Parathyroid adenoma (tissue), 2 donors: ENCODE results near the gene DDB1.

Experiments used
- H2AFZ ChIP-seq: fragments of 300-600 bp; sonication (generic); one replicate; pipeline ENCODE4 v1.7.0; 2017; ENCODE audit warnings: antibody characterized with exemption, mild to moderate bottlenecking
- H3K27ac ChIP-seq: fragments of 300-600 bp; sonication (generic); one replicate; pipeline ENCODE4 v1.7.0; 2017
- H3K27me3 ChIP-seq: fragments of 300-600 bp; sonication (generic); one replicate; pipeline ENCODE4 v1.7.0; 2017; ENCODE audit warnings: low read length; ENCODE audit not compliant: control insufficient read depth, insufficient read depth
- H3K36me3 ChIP-seq: fragments of 300-600 bp; sonication (generic); one replicate; pipeline ENCODE4 v1.7.0; 2017; ENCODE audit warnings: low read length; ENCODE audit not compliant: control insufficient read depth, insufficient read depth
- H3K4me1 ChIP-seq: fragments of 300-600 bp; sonication (generic); one replicate; pipeline ENCODE4 v1.7.0; 2017; ENCODE audit warnings: control low read depth
- H3K4me2 ChIP-seq: fragments of 300-600 bp; sonication (generic); one replicate; pipeline ENCODE4 v1.7.0; 2017; ENCODE audit warnings: low read length
- H3K4me3 ChIP-seq: fragments of 300-600 bp; sonication (generic); one replicate; pipeline ENCODE4 v1.7.0; 2017; ENCODE audit warnings: low read depth, low read length
- H3K79me2 ChIP-seq: fragments of 300-600 bp; sonication (generic); one replicate; pipeline ENCODE4 v1.7.0; 2017; ENCODE audit warnings: control low read depth
- H3K9ac ChIP-seq: fragments of 300-600 bp; sonication (generic); one replicate; pipeline ENCODE4 v1.7.0; 2017; ENCODE audit warnings: mild to moderate bottlenecking
- H3K9me3 ChIP-seq: fragments of 300-600 bp; sonication (generic); one replicate; pipeline ENCODE4 v1.7.0; 2017; ENCODE audit warnings: low read length; ENCODE audit not compliant: control insufficient read depth
- TF ChIP-seq, protein P1 (sequence below): fragments of 300-600 bp; sonication (generic); IDR thresholded peaks from one replicate; pipeline ENCODE4 v1.7.0; 2017; ENCODE audit warnings: antibody characterized with exemption, mild to moderate bottlenecking
- donor health status: primary hyperparathyroidism.

DDB1 gene

DNA sequence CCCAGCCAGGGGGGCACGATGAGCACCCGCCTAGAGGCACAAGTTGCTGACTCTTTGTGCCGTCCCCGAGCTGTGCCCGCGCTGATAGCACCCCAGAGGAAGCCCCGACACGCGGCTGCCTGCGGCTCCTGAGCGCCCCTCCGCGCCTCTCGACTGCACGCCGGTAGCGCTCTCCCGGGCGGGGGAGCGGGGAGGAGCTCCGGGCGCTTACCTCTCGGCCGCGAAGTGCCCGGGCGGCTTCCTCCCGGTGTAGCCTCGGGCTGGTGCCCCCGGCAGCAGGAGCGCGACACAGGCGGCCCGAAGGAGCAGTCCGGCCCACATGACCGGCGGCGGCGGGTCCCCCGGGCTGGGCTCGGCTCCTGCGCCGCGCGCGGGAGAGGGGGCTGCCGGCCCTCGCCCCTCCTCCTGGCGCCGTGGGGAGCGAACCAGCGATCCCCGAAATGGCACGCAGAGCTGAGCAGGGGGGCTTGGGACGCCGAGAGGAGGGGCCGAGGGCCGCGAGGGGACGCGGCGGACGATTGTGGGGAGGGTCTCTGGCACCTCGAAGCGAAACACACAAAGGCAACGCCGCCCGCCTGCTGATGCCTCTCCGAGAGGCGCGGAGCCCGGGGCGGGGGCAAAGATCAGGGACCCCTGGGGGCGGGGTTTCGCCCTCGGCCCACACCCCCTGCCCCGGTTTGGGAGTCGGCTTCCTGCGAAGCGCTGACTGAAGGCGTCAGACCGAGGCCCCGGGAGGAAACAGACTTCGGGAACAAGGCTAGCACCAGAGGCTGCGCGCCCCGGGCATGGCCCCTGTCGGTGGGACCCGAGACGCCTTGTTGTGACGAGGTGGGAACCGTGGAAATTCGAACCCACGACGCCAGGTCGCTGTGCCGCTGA, 37.9 kb downstream of the DDB1 start, which contains the start of gene VWCE:
TSS of gene VWCE (minus strand) at position 600 of the 879 bp plus-strand sequence. CDS start at position 321, 279 bp downstream.
- H3K36me3 ChIP-seq = no peaks in the 10 kb centered on the region
- no peak within 1 kb of the TSS for H3K27ac ChIP-seq
- H3K4me1 ChIP-seq = no peaks in the 10 kb centered on the region
- TF ChIP-seq, protein P1, sequence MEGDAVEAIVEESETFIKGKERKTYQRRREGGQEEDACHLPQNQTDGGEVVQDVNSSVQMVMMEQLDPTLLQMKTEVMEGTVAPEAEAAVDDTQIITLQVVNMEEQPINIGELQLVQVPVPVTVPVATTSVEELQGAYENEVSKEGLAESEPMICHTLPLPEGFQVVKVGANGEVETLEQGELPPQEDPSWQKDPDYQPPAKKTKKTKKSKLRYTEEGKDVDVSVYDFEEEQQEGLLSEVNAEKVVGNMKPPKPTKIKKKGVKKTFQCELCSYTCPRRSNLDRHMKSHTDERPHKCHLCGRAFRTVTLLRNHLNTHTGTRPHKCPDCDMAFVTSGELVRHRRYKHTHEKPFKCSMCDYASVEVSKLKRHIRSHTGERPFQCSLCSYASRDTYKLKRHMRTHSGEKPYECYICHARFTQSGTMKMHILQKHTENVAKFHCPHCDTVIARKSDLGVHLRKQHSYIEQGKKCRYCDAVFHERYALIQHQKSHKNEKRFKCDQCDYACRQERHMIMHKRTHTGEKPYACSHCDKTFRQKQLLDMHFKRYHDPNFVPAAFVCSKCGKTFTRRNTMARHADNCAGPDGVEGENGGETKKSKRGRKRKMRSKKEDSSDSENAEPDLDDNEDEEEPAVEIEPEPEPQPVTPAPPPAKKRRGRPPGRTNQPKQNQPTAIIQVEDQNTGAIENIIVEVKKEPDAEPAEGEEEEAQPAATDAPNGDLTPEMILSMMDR = no peak
- no peaks in the 10 kb centered on the region for H3K27me3 ChIP-seq
- no peaks in the 10 kb centered on the region for H3K9me3 ChIP-seq
- no peaks in the 10 kb centered on the region for H3K79me2 ChIP-seq
- H3K9ac ChIP-seq = no peak within 1 kb of the TSS
- H3K4me3 ChIP-seq = peak within 1 kb of the TSS; percentile 44
- peak within 1 kb of the TSS; percentile 69 for H3K4me2 ChIP-seq
- H2AFZ ChIP-seq = peak within 1 kb of the TSS; percentile 62

DNA sequence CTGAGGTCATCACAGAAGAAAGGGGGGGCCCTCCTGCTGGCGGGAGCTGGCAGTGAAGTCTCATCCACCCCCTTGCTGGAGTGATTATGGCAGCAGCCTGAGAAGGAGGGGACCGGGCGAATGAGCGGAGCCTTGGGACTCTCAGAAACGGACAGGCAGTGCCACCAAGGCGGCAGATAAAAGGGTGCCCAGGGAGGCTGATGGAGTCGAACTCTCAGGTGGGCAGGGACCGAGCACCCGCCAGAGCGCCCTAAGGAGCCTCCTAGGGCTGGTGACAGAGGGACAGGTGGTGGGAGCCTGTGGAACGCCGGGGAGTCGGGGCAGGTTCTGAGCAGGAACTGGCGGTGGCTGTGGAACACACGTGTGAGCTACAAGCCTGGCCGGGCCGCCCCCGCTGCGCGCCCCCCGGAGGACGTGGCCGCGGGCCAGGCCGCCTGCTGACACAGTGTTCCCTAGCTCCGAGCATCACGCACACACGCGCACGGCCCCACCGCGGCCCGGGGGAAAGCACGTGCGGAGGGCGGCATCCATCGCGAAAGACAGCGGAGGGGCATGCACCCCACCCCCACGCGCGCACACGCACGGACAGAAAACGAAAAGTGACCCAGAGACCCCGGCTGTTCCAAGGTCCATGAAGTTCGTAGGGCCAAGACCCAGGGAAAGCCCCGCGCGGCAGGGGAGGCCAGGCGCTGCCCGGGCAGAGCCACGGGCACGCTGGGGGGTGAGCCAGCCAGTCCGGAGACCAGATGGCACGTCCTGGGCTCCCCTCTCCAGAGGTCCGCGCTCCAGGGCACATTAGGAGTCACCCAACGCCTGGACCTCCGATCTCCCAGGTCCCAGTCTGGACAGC, 38.8 kb downstream of the DDB1 start:
- Histone ChIP-seq H3K36me3 (no peaks in the 10 kb centered on the region), H2AFZ (peak overlapping the region; percentile 62), H3K4me3 (peak overlapping the region; percentile 44), H3K4me2 (peak overlapping the region; percentile 69), H3K9me3 (no peaks in the 10 kb centered on the region), H3K79me2 (no peaks in the 10 kb centered on the region), H3K27ac (no peak overlapping the region), H3K27me3 (no peaks in the 10 kb centered on the region), H3K4me1 (no peaks in the 10 kb centered on the region), H3K9ac (no peak overlapping the region)
- TF ChIP-seq, protein P1 = no peak

GRCh38 chr11:61292356-61292755, 40.5 kb downstream of the DDB1 start:
- Histone ChIP-seq H3K36me3 (no peaks in the 10 kb centered on the region), H3K4me2 (no peak overlapping the region)
- TF ChIP-seq, protein P1 = no peak

DNA sequence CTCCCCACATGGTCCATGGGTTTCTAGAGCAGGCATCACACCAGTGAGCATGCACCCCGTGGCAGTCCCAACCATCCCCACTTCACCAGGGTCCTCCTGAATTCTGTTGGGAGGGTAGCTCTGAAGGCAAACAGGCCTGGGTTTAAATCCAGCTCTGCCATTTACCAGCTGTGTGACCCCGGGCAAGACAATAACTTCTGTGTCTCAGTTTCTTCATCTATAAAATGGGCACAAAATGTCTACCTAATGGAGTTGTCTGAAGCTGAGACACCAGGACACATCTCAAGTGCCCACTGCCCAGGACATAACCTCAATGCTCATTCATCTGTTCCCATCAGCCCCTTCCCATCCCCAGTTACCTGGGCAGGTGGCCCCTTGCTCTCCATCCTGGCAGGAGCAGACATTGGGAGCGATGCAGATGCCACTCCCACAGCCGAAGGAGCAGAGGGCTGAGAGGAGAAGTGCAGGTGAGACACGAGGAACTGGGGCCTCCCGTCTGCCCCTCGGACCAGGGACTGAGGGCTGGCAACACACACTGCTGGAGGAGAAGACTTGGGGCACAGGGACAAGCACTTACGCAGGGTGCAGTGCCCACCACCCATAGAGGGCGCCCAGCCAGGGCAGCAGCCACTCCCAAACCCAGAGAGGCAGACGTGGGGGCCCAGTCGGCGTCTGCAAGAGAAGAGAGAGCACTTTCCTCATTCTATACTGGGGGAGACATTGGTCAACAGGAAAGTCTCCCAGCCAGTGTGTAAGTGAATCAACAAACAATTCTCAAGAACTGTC, 41.8 kb downstream of the DDB1 start:
- H3K27me3 ChIP-seq = no peaks in the 10 kb centered on the region
- no peak overlapping the region for H2AFZ ChIP-seq
- TF ChIP-seq, protein P1 = no peak
- H3K4me2 ChIP-seq = no peak overlapping the region
- H3K79me2 ChIP-seq = no peaks in the 10 kb centered on the region
- no peaks in the 10 kb centered on the region for H3K36me3 ChIP-seq
- H3K9ac ChIP-seq = no peak overlapping the region
- H3K4me1 ChIP-seq = no peaks in the 10 kb centered on the region
- H3K27ac ChIP-seq = no peak overlapping the region
- no peaks in the 10 kb centered on the region for H3K9me3 ChIP-seq
- H3K4me3 ChIP-seq = no peak overlapping the region

More at GRCh38 chr11:61292356-61292755, 40.5 kb downstream of the DDB1 start:
- H3K9ac ChIP-seq = no peak overlapping the region
- H3K27ac ChIP-seq = no peak overlapping the region
- H3K4me1 ChIP-seq = no peaks in the 10 kb centered on the region
- no peaks in the 10 kb centered on the region for H3K27me3 ChIP-seq
- H3K4me3 ChIP-seq = no peak overlapping the region
- no peak overlapping the region for H2AFZ ChIP-seq
- no peaks in the 10 kb centered on the region for H3K9me3 ChIP-seq
- H3K79me2 ChIP-seq = no peaks in the 10 kb centered on the region
